WTC11 (cell line): Measurements from ENCODE around the gene ISCA2. TPM values are rescaled to one million over a fixed set of nuclear protein-coding genes. Genes with fewer than 3 reads are reported as not detected.

Source experiments
- ATAC-seq: fragments of 200-7000 bp; cut with Tn5 transposase; 2 replicates; pipeline ENCODE4 v1.10.0; 2021; ENCODE audit warnings: mild to moderate bottlenecking, moderate library complexity
- CTCF ChIA-PET: fragments of 300-600 bp; sonication (Branson Sonifier 250); formaldehyde crosslinking; loops from one replicate; lab custom pipeline; 2021; ENCODE audit warnings: antibody characterized with exemption; lab: Charles Lee
- POLR2A ChIA-PET: fragments of 350-600 bp; sonication (Branson Sonifier 250); formaldehyde crosslinking; loops from one replicate; lab custom pipeline; 2021; ENCODE audit warnings: antibody characterized with exemption; lab: Charles Lee
- DNase-seq: peaks from one replicate; pipeline ENCODE4 v3.0.0; 2021; ENCODE audit warnings: low spot score
- H3K27ac Mint-ChIP-seq: 2 replicates; pipeline ENCODE4 v1.8.0; 2021; ENCODE audit warnings: mixed read lengths
- H3K27me3 Mint-ChIP-seq: 2 replicates; pipeline ENCODE4 v1.8.0; 2021; ENCODE audit warnings: low read depth, mild to moderate bottlenecking, moderate library complexity, mixed read lengths
- H3K36me3 Mint-ChIP-seq: 2 replicates; pipeline ENCODE4 v1.8.0; 2021; ENCODE audit warnings: mixed read lengths
- H3K4me1 Mint-ChIP-seq: 2 replicates; pipeline ENCODE4 v1.8.0; 2022; ENCODE audit warnings: mixed read lengths
- H3K4me3 Mint-ChIP-seq: 2 replicates; pipeline ENCODE4 v1.8.0; 2021; ENCODE audit warnings: mild to moderate bottlenecking, moderate library complexity, mixed read lengths
- H3K9me3 Mint-ChIP-seq: 2 replicates; pipeline ENCODE4 v1.8.0; 2021; ENCODE audit warnings: mixed read lengths
- ATF1 ChIP-seq: sonication (generic); formaldehyde crosslinking; IDR thresholded peaks from 2 replicates; pipeline ENCODE4 v1.8.1; 2023; ENCODE audit warnings: mild to moderate bottlenecking, moderate library complexity, missing genetic modification reagents
- CBFB ChIP-seq: sonication (generic); formaldehyde crosslinking; IDR thresholded peaks from 2 replicates; pipeline ENCODE4 v1.8.1; 2022; ENCODE audit warnings: mild to moderate bottlenecking, low read depth, missing genetic modification reagents
- E2F4 ChIP-seq: sonication (generic); formaldehyde crosslinking; IDR thresholded peaks from 2 replicates; pipeline ENCODE4 v1.8.1; 2022; ENCODE audit warnings: low read depth, mild to moderate bottlenecking, moderate library complexity, missing genetic modification reagents, borderline replicate concordance
- E2F5 ChIP-seq: sonication (generic); formaldehyde crosslinking; IDR thresholded peaks from 2 replicates; pipeline ENCODE4 v1.8.1; 2022; ENCODE audit warnings: mild to moderate bottlenecking, moderate library complexity, missing genetic modification reagents
- ESRRA ChIP-seq: sonication (generic); formaldehyde crosslinking; IDR thresholded peaks from 2 replicates; pipeline ENCODE4 v1.8.1; 2022; ENCODE audit warnings: mild to moderate bottlenecking, missing genetic modification reagents, borderline replicate concordance
- FOXK1 ChIP-seq: sonication (generic); formaldehyde crosslinking; IDR thresholded peaks from 2 replicates; pipeline ENCODE4 v1.8.0; 2022; ENCODE audit warnings: mild to moderate bottlenecking, moderate library complexity, missing genetic modification reagents
- JAZF1 ChIP-seq: fragments of 250-450 bp; sonication (Bioruptor Pico); IDR thresholded peaks from 2 replicates; pipeline ENCODE4 v1.9.0; 2021; ENCODE audit warnings: moderate library complexity, mild to moderate bottlenecking, inconsistent platforms
- NR3C1 ChIP-seq: sonication (generic); formaldehyde crosslinking; conservative IDR thresholded peaks from 2 replicates; pipeline ENCODE4 v1.8.1; 2023; ENCODE audit warnings: low read depth, mild to moderate bottlenecking, missing genetic modification reagents
- SP1 ChIP-seq: sonication (generic); formaldehyde crosslinking; conservative IDR thresholded peaks from 2 replicates; pipeline ENCODE4 v1.8.1; 2022; ENCODE audit warnings: missing genetic modification reagents
- TEAD4 ChIP-seq: sonication (generic); formaldehyde crosslinking; IDR thresholded peaks from 2 replicates; pipeline ENCODE4 v1.8.0; 2022; ENCODE audit warnings: mild to moderate bottlenecking, missing genetic modification reagents
- ZBTB21 ChIP-seq: sonication (generic); formaldehyde crosslinking; IDR thresholded peaks from 2 replicates; pipeline ENCODE4 v1.8.1; 2023; ENCODE audit warnings: mild to moderate bottlenecking, missing genetic modification reagents, borderline replicate concordance
- ZNF121 ChIP-seq: sonication (generic); formaldehyde crosslinking; IDR thresholded peaks from 2 replicates; pipeline ENCODE4 v1.8.0; 2023; ENCODE audit warnings: missing genetic modification reagents
- ZNF423 ChIP-seq: fragments of 250-450 bp; sonication (Bioruptor Pico); IDR thresholded peaks from 2 replicates; pipeline ENCODE4 v2.1.2; 2022; ENCODE audit warnings: mild to moderate bottlenecking, moderate library complexity
- total RNA-seq: library from RNA; stranded (reverse); gene quantifications from 3 replicates; pipeline ENCODE4 v1.2.3, GENCODE V29; 2021
- TF ChIP-seq, protein P1 (sequence below): fragments of 250-450 bp; sonication (Bioruptor Pico); IDR thresholded peaks from 2 replicates; pipeline ENCODE4 v1.8.0; 2021; ENCODE audit warnings: mild to moderate bottlenecking
- TF ChIP-seq, protein P2 (sequence below): sonication (generic); formaldehyde crosslinking; IDR thresholded peaks from 2 replicates; pipeline ENCODE4 v1.8.1; 2023; ENCODE audit warnings: mild to moderate bottlenecking, missing genetic modification reagents, moderate library complexity
- TF ChIP-seq, protein P3 (sequence below): fragments of 250-450 bp; sonication (Bioruptor Pico); IDR thresholded peaks from 2 replicates; pipeline ENCODE4 v1.9.0; 2021; ENCODE audit warnings: mild to moderate bottlenecking, borderline replicate concordance
- TF ChIP-seq, protein P4 (sequence below): sonication (generic); formaldehyde crosslinking; IDR thresholded peaks from 2 replicates; pipeline ENCODE4 v1.8.1; 2023; ENCODE audit warnings: mild to moderate bottlenecking, missing genetic modification reagents, borderline replicate concordance

The ISCA2 gene
- total RNA-seq, 1 experiment from 2014 or later = 50.1 TPM

DNA sequence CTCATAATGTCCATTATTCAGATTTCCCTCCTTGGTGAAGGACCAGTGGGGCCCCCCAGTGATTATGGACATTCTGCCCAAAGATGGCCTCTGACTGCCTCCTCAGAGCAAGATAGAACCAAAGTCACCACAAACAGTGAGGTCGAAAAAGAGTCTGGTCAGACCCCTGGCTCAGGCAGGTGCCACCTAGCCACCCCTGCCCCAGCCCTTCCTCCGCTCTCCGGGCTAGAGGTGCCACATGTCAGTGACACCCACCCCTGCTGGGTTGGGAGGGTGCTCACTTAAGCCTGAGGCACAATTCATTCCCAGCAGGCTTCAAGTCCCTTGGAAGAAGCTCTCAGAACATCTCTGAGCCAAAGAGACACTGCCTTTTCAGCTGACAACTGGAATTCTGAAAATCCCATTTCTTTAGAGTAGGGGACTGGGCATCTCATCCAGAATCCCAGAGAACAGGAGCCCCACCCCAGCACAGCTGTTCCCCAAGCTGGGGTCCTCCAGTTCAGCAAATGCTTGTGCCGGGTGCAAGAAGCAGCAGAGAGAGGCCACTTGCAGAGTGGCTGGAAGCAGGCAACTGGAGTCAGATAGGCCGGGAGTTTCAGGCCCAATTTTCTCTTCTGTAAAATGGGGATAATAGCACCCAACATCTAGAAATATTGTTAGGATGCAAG lies 50.3 kb downstream of the ISCA2 start:
- no peak for DNase-seq
- ChIA-PET CTCF (interaction anchor here (1.1 to 1.4 kb wide), 2 partner anchors 65 kb away, joined by 4 read pairs; no protein-coding TSS in a partner anchor), POLR2A (interaction anchor here (0.6 kb wide), 1 partner anchor 250 kb away, joined by 3 read pairs; no protein-coding TSS in a partner anchor)
- ATAC-seq = no peak
- Mint-ChIP-seq H3K9me3 (no peaks in the 10 kb centered on the region), H3K27me3 (no peaks in the 10 kb centered on the region), H3K4me3 (no peak overlapping the region), H3K4me1 (no peaks in the 10 kb centered on the region), H3K36me3 (no peaks in the 10 kb centered on the region), H3K27ac (no peak overlapping the region)
- TF ChIP-seq, protein P1, sequence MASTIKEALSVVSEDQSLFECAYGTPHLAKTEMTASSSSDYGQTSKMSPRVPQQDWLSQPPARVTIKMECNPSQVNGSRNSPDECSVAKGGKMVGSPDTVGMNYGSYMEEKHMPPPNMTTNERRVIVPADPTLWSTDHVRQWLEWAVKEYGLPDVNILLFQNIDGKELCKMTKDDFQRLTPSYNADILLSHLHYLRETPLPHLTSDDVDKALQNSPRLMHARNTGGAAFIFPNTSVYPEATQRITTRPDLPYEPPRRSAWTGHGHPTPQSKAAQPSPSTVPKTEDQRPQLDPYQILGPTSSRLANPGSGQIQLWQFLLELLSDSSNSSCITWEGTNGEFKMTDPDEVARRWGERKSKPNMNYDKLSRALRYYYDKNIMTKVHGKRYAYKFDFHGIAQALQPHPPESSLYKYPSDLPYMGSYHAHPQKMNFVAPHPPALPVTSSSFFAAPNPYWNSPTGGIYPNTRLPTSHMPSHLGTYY = no peak
- TF ChIP-seq ZNF423 (CRISPR knock-in tag) (no peak), ZNF121 (CRISPR knock-in tag) (no peak), ESRRA (CRISPR knock-in tag) (no peak), NR3C1 (CRISPR knock-in tag) (no peak), SP1 (CRISPR knock-in tag) (no peak), E2F5 (CRISPR knock-in tag) (no peak), ATF1 (CRISPR knock-in tag) (no peak), ZBTB21 (no peak), CBFB (CRISPR knock-in tag) (no peak), JAZF1 (CRISPR knock-in tag) (no peak), E2F4 (no peak), FOXK1 (CRISPR knock-in tag) (no peak), TEAD4 (CRISPR knock-in tag) (no peak)
- TF ChIP-seq, protein P2, sequence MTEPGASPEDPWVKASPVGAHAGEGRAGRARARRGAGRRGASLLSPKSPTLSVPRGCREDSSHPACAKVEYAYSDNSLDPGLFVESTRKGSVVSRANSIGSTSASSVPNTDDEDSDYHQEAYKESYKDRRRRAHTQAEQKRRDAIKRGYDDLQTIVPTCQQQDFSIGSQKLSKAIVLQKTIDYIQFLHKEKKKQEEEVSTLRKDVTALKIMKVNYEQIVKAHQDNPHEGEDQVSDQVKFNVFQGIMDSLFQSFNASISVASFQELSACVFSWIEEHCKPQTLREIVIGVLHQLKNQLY (CRISPR knock-in tag) = no peak
- TF ChIP-seq, protein P3, sequence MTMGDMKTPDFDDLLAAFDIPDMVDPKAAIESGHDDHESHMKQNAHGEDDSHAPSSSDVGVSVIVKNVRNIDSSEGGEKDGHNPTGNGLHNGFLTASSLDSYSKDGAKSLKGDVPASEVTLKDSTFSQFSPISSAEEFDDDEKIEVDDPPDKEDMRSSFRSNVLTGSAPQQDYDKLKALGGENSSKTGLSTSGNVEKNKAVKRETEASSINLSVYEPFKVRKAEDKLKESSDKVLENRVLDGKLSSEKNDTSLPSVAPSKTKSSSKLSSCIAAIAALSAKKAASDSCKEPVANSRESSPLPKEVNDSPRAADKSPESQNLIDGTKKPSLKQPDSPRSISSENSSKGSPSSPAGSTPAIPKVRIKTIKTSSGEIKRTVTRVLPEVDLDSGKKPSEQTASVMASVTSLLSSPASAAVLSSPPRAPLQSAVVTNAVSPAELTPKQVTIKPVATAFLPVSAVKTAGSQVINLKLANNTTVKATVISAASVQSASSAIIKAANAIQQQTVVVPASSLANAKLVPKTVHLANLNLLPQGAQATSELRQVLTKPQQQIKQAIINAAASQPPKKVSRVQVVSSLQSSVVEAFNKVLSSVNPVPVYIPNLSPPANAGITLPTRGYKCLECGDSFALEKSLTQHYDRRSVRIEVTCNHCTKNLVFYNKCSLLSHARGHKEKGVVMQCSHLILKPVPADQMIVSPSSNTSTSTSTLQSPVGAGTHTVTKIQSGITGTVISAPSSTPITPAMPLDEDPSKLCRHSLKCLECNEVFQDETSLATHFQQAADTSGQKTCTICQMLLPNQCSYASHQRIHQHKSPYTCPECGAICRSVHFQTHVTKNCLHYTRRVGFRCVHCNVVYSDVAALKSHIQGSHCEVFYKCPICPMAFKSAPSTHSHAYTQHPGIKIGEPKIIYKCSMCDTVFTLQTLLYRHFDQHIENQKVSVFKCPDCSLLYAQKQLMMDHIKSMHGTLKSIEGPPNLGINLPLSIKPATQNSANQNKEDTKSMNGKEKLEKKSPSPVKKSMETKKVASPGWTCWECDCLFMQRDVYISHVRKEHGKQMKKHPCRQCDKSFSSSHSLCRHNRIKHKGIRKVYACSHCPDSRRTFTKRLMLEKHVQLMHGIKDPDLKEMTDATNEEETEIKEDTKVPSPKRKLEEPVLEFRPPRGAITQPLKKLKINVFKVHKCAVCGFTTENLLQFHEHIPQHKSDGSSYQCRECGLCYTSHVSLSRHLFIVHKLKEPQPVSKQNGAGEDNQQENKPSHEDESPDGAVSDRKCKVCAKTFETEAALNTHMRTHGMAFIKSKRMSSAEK (CRISPR knock-in tag) = no peak
- TF ChIP-seq, protein P4, sequence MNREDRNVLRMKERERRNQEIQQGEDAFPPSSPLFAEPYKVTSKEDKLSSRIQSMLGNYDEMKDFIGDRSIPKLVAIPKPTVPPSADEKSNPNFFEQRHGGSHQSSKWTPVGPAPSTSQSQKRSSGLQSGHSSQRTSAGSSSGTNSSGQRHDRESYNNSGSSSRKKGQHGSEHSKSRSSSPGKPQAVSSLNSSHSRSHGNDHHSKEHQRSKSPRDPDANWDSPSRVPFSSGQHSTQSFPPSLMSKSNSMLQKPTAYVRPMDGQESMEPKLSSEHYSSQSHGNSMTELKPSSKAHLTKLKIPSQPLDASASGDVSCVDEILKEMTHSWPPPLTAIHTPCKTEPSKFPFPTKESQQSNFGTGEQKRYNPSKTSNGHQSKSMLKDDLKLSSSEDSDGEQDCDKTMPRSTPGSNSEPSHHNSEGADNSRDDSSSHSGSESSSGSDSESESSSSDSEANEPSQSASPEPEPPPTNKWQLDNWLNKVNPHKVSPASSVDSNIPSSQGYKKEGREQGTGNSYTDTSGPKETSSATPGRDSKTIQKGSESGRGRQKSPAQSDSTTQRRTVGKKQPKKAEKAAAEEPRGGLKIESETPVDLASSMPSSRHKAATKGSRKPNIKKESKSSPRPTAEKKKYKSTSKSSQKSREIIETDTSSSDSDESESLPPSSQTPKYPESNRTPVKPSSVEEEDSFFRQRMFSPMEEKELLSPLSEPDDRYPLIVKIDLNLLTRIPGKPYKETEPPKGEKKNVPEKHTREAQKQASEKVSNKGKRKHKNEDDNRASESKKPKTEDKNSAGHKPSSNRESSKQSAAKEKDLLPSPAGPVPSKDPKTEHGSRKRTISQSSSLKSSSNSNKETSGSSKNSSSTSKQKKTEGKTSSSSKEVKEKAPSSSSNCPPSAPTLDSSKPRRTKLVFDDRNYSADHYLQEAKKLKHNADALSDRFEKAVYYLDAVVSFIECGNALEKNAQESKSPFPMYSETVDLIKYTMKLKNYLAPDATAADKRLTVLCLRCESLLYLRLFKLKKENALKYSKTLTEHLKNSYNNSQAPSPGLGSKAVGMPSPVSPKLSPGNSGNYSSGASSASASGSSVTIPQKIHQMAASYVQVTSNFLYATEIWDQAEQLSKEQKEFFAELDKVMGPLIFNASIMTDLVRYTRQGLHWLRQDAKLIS (CRISPR knock-in tag) = no peak
